DOHH2 (cell line): ENCODE results near the gene IPCEF1.

Experiments
- H3F3A ChIP-seq: fragments of 200-600 bp; sonication (generic), shearing (Covaris generic); 2 replicates; pipeline ENCODE4 v1.6.0; 2016; ENCODE audit warnings: antibody characterized with exemption, mild to moderate bottlenecking; ENCODE audit not compliant: control insufficient read depth, insufficient read depth
- H3K27ac ChIP-seq: fragments of 200-600 bp; sonication (generic); 2 replicates; pipeline ENCODE4 v1.5.1; 2014; ENCODE audit warnings: low read depth, mild to moderate bottlenecking, low read length, moderate library complexity
- H3K27me3 ChIP-seq: fragments of 200-600 bp; sonication (generic); 2 replicates; pipeline ENCODE4 v1.6.1; 2014; ENCODE audit warnings: mild to moderate bottlenecking, low read length, mixed read lengths; ENCODE audit not compliant: control insufficient read depth
- H3K36me3 ChIP-seq: fragments of 200-600 bp; sonication (generic); 2 replicates; pipeline ENCODE4 v1.6.1; 2014; ENCODE audit warnings: mild to moderate bottlenecking, low read length, moderate library complexity, mixed read lengths; ENCODE audit not compliant: control insufficient read depth
- H3K4me1 ChIP-seq: fragments of 200-600 bp; sonication (generic); 2 replicates; pipeline ENCODE4 v1.6.1; 2014; ENCODE audit warnings: mild to moderate bottlenecking, low read length, mixed read lengths; ENCODE audit not compliant: control insufficient read depth
- H3K4me2 ChIP-seq: fragments of 200-600 bp; sonication (generic); 2 replicates; pipeline ENCODE4 v1.6.0; 2014; ENCODE audit warnings: mild to moderate bottlenecking, low read length, moderate library complexity
- H3K4me3 ChIP-seq: fragments of 200-600 bp; sonication (generic); 2 replicates; pipeline ENCODE4 v1.5.1; 2014; ENCODE audit warnings: mild to moderate bottlenecking, low read length, mixed read lengths
- H3K79me2 ChIP-seq: fragments of 200-600 bp; sonication (generic); 2 replicates; pipeline ENCODE4 v1.6.1; 2014; ENCODE audit warnings: mild to moderate bottlenecking, low read length, mixed read lengths; ENCODE audit not compliant: control insufficient read depth
- H3K9me2 ChIP-seq: fragments of 200-600 bp; sonication (generic); replicated peaks from 2 replicates; pipeline ENCODE4 v1.6.1; 2014; ENCODE audit warnings: mild to moderate bottlenecking, low read length, mixed read lengths; ENCODE audit not compliant: control insufficient read depth
- H3K9me3 ChIP-seq: fragments of 200-600 bp; sonication (generic); 2 replicates; pipeline ENCODE4 v1.6.1; 2014; ENCODE audit warnings: antibody characterized with exemption, low read length, mixed read lengths; ENCODE audit not compliant: control insufficient read depth, insufficient read depth
- H4K20me1 ChIP-seq: fragments of 200-600 bp; sonication (generic); 2 replicates; pipeline ENCODE4 v1.6.0; 2014; ENCODE audit warnings: low read depth, mild to moderate bottlenecking, antibody characterized with exemption, low read length, moderate library complexity; ENCODE audit not compliant: control insufficient read depth, insufficient read depth
- EZH2phosphoT487 ChIP-seq: fragments of 200-600 bp; sonication (generic); IDR thresholded peaks from 2 replicates; pipeline ENCODE4 v1.6.1; 2017; ENCODE audit warnings: borderline replicate concordance, mild to moderate bottlenecking, antibody characterized with exemption, low read length, moderate library complexity, mixed read lengths
- TF ChIP-seq, protein P1 (sequence below): fragments of 200-600 bp; sonication (generic); IDR thresholded peaks from one replicate; pipeline ENCODE4 v1.5.1; 2014; ENCODE audit warnings: antibody characterized with exemption, mild to moderate bottlenecking, low read depth, low read length; ENCODE audit not compliant: poor library complexity, severe bottlenecking

The IPCEF1 gene

GRCh38 chr6:154292066-154292465 lies 64.5 kb downstream of the IPCEF1 start:
- no peaks in the 10 kb centered on the region for H3K27me3 ChIP-seq
- no peaks in the 10 kb centered on the region for H3K9me2 ChIP-seq
- no peaks in the 10 kb centered on the region for H3K9me3 ChIP-seq
- H3K36me3 ChIP-seq, result no peaks in the 10 kb centered on the region
- H3K4me3 ChIP-seq, result no peak overlapping the region
- H4K20me1 ChIP-seq, result no peaks in the 10 kb centered on the region
- no peaks in the 10 kb centered on the region; the same call in 1 of the 2 replicates for H3F3A ChIP-seq
- no peaks in the 10 kb centered on the region for H3K79me2 ChIP-seq
- H3K4me2 ChIP-seq, result no peak overlapping the region
- no peak overlapping the region for H3K27ac ChIP-seq
- TF ChIP-seq, protein P1, sequence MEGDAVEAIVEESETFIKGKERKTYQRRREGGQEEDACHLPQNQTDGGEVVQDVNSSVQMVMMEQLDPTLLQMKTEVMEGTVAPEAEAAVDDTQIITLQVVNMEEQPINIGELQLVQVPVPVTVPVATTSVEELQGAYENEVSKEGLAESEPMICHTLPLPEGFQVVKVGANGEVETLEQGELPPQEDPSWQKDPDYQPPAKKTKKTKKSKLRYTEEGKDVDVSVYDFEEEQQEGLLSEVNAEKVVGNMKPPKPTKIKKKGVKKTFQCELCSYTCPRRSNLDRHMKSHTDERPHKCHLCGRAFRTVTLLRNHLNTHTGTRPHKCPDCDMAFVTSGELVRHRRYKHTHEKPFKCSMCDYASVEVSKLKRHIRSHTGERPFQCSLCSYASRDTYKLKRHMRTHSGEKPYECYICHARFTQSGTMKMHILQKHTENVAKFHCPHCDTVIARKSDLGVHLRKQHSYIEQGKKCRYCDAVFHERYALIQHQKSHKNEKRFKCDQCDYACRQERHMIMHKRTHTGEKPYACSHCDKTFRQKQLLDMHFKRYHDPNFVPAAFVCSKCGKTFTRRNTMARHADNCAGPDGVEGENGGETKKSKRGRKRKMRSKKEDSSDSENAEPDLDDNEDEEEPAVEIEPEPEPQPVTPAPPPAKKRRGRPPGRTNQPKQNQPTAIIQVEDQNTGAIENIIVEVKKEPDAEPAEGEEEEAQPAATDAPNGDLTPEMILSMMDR, result no peak
- no peak for TF ChIP-seq EZH2phosphoT487
- no peaks in the 10 kb centered on the region for H3K4me1 ChIP-seq

DNA sequence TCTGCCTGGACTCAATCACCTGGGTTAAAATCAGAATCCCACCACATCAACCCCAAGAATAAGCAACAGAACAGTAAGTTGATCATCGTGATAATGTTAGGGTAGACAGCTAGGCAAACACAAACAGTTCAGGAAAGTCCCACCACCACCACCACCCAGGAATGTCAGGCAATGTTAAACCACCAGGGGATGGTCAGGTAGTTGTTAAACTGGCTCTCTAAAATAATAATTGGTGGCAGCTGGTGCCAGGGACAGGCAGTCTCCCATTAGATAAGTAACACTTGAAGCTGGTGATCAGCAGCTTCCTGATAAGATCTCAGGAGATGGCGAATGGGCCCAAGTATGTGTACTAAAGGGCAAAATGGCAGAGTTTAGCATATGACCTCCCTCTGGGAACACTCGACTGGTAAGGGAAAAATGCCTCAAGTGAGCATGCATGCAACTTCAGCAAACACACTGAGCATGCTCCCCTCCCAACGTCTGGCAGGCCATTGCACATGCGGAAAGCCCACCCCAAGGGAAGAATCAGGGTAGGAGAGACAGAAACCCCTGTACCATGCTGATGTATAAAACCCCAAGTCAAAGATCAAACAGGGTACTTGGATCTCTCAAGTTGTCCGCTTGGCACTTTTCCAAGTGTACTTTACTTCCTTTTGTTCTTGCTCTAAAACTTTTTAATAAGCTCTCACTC lies 66.6 kb downstream of the IPCEF1 start:
- H3K9me3 ChIP-seq, result no peaks in the 10 kb centered on the region
- H3K27ac ChIP-seq, result no peak overlapping the region
- no peaks in the 10 kb centered on the region for H3K9me2 ChIP-seq
- TF ChIP-seq, protein P1, result no peak
- no peak for TF ChIP-seq EZH2phosphoT487
- H3K36me3 ChIP-seq, result no peaks in the 10 kb centered on the region
- no peaks in the 10 kb centered on the region for H3K27me3 ChIP-seq
- no peaks in the 10 kb centered on the region for H3K4me1 ChIP-seq
- no peaks in the 10 kb centered on the region; the same call in 1 of the 2 replicates for H3F3A ChIP-seq
- no peaks in the 10 kb centered on the region for H3K79me2 ChIP-seq
- no peak overlapping the region for H3K4me3 ChIP-seq
- H3K4me2 ChIP-seq, result no peak overlapping the region
- no peaks in the 10 kb centered on the region for H4K20me1 ChIP-seq

DNA sequence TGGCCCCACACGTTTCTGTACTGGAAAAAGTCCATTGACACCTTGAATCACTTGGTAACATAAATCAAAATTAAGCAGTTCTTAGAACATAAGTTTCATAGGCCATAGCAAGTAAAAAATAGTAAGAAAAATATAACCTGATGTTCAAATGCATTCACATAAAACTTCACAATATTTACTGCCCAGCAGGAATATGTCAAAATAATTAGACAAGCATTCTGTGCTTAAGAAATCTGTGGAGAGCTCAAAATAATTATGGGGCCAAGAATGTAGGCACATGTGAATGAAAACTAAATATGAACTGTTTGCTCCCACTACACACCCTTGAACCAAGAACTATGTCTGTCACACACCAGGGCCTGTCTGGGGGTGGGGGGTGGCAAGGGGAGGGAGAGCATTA lies 70.8 kb downstream of the IPCEF1 start:
- no peaks in the 10 kb centered on the region for H3K9me2 ChIP-seq

More for the DNA sequence above, 70.8 kb downstream of the IPCEF1 start:
- H3K36me3 ChIP-seq, result no peaks in the 10 kb centered on the region
- H3K27me3 ChIP-seq, result no peaks in the 10 kb centered on the region
- H3K9me3 ChIP-seq, result no peaks in the 10 kb centered on the region
- no peak overlapping the region for H3K27ac ChIP-seq
- H3K4me2 ChIP-seq, result no peak overlapping the region
- H3K4me3 ChIP-seq, result no peak overlapping the region
- H3F3A ChIP-seq, result no peaks in the 10 kb centered on the region; the same call in 1 of the 2 replicates
- H3K4me1 ChIP-seq, result no peaks in the 10 kb centered on the region
- TF ChIP-seq, protein P1, result no peak
- TF ChIP-seq EZH2phosphoT487, result no peak
- no peaks in the 10 kb centered on the region for H4K20me1 ChIP-seq
- H3K79me2 ChIP-seq, result no peaks in the 10 kb centered on the region
